Right forelimb (tissue), 1 donor: ENCODE data around the gene TASP1.

ENCODE experiments used
- DNase-seq: peaks from one replicate; pipeline ENCODE4 v3.0.0-alpha.2; 2018

The TASP1 gene

DNA sequence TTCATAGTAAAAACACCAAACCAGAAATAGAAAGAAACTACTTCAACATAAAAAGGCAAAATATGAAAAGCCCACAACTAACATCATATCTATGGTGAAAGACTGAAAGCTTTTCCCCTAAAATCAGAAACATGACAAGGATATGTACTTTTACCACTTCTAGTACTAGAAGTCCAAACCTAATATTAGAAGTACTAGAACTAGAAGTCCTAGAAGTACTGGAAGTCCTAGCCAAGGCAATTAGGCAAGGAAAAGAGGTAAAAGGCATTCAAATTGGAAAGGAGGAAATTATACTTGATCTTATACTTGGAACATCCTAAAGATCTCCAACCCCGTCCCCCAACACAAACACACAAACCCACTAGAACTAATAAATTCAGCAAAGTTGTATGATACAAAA is 74.9 kb downstream of the TASP1 start:
- DNase-seq, result no peak

DNA sequence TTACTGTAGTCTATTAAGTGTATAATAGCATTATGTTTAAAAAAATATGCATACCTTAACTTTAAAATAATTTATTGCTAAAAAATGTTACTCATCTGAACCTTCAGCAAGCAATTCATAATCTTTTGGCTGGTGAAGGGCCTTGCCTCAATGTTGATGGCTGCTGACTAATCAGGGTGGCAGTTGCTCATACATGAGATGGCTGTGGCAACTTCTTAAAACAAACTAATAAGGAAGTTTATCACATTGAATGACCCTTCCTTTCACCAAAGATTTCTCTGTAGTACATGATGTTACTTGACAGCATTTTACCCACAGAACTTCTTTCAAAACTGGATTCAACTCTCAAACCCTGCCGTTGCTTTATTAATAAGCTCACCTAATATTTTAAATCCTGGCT is 84.0 kb downstream of the TASP1 start:
- DNase-seq, result no peak

DNA sequence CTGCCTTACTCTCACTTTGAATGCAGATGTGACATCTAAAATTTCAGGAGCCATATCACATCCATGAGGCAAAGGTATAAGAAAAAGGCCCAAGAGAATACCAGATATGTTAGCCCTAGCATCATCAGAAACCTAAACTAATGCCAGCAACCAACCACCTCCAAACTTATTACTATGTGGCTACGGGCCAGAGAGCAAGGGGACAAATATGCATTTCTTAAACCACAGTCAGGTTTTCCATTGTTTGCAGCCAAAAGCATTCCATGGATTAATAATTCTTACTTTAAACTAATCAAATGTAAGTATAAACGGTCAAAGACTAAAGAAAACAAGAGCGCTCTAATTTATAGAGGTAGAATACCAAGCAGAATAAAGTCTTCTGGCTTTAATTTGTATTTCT is 84.7 kb downstream of the TASP1 start:
- DNase-seq, result no peak

DNA sequence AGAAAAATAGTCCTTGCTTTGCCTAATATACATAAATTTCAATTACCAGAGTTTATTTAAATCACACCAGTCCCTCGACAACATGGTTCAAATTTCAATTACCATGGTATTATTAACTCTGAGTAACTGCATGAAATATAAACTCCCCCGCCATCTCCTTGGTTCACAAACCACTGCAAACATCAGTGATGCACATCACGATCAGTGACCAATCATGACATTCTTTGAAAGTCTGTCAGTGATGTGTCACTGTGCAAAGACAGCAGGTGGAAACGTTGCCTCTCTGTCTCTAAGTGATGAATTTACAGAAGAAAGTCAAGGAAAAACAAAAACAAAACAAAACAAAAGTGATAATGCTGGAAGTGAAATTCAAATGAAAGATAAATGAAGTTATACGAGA is 86.7 kb downstream of the TASP1 start:
- DNase-seq, result no peak

DNA sequence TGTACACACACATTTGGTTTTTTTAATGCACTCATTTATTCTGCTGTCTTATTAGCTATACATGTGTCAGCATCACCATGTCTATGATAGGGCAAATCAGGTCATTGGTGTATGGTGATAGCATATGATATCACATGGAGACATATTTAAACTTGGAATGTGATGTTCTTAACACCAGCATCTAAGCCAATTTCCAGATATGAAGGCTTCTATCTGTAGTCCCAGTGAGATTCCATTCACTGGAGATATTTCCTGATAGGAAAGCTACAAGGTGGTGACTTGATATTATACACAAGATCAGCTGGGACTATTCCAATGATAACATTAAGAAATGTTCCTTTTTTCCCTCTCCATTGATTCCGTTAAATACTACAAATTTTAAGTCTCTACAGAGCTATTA is 89.3 kb downstream of the TASP1 start:
- no peak for DNase-seq

DNA sequence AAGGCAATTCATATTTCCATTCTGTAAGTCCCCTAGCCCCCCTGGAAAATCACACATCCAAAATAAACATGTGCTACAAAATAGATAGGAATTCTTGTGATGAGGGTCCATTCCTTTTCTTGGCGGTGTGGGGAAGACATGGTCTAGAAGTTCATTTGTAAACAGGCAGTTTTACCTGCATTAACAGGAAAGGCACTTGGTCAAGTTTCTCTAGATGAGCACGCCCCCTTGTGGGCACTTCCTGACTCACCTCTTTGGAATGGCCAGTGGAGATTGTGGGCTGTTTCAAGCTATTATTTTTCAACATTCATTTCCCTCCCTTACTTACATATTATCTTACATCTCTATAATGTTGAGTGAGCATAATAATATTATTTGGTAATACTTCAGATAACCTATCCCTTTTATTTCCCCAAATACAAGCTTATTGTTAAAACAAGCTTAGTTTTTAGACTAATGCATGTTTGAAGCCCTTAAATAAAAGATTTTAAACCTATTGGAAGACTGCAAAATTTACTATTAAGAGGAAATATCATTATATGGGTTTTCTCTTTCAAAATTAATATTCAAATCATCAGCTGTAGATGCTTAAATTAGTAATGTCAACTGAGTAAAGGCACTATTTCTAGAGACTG is 92.1 kb downstream of the TASP1 start:
- DNase-seq, result peak; percentile 85

DNA sequence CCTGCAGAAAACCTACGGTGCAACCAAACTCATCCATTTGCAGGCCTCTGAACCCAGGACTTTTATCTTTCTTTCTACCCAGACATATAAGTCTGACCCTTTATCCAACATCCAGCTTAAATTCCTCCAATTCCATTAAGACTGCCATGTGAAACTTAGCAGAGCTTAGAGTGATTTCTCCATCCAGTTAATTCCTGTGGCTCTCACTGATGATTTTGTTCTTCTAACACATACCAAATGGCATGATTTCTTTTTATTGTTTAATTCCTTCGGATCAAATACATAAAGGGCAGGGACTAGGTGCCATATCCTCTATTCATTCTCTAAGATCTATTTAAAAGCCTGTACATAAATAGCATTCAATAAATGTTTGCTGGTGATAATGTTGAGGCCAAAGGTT is 92.9 kb downstream of the TASP1 start:
- no peak for DNase-seq

DNA sequence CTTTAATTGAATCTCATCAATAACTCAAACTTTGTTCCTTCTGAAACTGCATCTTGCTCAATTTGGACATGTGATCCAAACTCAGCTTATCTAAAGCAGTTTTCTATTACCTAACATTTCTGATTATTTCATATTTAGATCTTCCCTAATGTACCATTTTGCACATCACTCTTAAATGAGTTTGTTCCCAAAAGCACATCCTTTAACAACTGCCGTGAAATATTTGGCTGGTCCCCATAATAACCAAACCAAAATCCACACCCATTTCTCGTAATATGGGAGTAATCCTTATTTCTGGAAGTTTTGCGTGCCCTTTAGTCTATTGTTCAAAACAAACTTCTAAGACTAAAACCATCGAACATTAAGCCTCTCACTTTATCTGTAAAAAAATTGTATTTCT is 94.9 kb downstream of the TASP1 start:
- DNase-seq, result no peak

DNA sequence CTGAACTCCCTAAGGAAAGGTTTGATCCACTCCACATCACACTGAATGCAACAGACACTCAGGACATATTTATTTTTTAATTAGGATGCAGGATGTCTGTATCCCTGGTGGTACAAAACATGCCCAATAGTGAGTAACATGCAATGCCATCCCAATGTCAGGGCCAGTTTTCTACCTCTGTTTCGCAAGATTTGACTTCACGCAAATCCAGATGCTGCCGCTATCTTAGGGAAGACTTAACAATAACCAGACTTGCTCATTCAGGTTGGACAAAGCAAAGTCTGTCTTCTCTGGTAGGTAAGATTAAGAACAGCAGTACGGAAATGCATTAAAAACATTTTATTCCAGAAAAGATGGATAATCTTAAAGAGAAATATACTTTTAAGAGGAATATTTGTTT is 103.1 kb downstream of the TASP1 start:
- no peak for DNase-seq

DNA sequence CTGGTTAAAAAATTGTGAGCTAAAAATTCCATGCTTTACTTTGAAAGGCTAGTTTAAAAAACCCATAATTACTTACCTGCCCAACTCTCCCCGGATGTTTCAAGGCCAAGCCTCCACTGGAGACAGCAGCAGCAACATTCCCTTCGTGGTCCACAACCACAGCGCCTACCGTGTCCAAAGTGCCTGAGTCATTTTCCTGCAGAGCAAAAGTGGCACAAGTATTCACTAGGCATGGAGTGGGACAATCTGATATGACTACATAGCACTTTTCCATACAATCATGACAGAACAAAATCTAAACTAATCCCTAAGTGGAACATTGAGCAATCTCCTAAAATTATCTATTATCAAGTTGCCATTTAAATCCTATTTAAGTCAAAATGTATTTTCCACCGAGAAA is 104.8 kb downstream of the TASP1 start:
- DNase-seq, result no peak

DNA sequence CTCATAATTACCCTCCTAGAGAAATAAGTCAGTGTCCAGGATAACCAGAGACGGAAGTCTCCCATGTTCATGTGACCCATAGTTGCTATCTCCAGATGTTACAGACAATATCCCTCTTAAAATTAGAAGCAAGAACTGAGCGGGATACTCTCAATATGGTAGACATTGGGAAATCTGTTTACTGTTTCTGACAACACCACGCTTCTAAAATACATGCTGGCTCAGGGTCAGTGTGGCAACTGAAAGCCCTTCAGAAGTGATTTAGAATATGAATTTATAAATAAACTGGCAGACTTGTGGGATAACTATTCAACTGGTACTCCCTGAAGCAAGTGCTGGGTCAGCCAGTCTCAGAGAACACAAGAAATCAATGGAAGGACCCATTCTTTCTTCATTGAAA is 108.6 kb downstream of the TASP1 start:
- DNase-seq, result no peak

DNA sequence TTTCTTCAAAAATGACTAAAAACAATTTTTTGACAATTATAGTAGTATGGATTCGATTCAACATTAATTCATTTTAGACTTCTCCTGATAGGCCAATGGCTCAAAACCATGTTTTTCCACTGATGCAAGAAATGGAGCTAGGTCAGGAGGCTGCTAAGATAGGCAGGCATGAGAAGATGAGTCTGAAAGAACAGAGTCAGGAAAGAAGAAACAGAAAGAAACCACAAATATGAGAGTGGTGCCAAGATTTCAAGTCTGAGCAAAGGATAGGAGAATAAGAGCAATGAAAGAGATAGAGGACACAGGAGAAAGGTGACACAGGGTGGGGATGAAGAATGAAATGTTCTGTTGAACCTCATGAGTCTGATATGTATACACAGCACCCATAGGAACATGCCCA is 112.2 kb downstream of the TASP1 start:
- no peak for DNase-seq

DNA sequence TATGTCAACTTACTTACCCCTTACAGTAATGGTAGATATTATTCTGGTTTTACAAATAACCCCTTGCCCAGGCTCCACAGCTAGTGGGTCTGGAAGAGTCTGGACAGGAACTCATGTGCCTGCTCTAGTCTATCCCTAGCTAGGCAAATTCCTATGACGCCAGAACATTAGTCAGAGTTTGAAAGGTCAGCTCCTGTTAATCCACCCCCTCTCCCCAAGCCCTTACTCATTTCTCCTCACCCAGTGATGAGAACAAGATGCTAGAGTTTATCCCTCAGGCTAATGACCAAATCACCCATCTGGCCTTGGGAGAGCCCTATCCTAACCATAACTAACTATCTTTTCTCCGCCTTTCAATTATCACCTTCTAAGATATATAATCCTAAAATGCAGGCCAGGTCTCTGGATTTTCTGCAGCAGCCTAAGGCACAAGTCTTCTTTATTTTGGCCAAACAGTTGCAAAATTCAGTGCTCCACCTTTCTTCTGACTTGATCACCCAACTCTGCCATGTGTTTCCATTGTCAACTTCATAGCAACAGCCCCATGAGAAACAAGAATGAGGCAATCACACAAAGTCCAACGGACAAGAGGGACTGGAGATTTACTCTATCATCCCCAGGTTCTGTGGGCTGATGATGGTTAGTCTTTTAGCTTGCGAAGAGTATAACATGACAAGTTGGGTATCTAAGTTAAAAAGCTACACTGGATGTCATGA is 113.3 kb downstream of the TASP1 start:
- no peak for DNase-seq

DNA sequence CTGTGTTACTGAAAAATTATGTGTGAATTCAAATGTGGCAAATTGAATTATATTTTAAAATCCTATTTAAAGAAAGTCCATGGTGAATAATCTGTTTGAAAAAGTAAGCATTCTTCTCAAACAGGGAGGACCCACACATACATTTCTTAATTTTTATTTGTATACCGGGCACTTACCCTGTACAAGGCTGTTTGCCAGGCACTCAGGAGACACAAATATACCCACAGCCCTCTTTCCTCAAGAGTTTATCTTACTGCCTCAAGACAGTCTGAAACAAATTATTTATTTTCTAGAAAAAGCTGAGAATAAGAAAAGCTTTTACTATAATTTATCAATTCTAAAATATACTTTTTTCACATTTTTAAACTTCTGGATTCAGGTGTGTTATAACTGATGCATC is 114.4 kb downstream of the TASP1 start:
- no peak for DNase-seq

DNA sequence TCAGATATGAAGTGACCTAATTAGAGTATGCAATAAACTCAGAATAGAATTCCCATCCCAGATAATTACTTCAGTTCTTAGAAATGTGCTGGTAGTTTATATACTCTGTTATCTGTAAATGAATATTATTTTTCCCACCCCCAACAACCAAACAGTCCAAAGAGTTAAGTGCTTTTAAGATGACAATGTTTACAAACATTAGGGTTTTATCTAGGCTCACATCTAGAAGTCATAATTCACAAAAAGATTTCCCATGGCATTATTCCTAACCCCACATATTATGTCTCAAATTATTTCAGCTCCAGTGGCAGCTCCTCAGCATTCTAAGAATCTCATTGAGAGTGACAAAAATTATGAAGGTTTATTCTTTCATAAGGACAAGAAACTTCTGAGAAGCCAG is 120.9 kb downstream of the TASP1 start:
- no peak for DNase-seq

DNA sequence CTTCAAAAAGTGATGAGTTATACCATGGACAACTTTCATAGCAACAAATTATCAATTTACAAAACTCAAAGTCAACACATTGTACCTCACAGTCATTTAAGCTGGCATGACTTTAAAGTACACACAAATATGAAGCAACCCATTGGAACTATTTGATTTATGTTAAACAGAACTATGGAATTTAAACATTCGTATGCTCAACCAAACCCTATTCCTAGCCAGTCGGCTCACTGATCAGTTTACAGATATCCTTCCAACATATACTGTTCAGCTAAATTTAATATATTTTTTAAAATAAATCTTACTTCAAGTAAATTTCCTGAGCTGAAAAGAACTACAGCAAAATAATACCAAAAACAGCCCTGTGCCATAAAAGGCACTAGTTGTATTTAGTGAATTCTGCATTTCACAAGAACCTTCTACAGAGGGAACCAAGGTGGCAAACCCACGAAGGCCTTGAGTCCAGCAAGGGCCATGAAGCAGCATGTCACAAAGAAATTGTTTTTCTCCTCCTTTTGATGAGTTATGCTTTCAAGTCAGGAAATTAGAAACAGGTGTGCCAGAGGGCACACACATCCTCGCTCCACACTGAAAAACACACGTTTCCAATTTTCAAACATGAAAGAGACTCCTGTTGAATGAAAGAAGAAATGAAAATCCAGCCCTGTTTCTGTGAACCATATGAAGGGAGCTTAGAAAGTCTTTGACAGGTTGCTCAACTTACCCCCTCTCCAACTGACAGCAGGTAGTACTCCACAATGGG is 122.8 kb downstream of the TASP1 start:
- DNase-seq, result no peak

DNA sequence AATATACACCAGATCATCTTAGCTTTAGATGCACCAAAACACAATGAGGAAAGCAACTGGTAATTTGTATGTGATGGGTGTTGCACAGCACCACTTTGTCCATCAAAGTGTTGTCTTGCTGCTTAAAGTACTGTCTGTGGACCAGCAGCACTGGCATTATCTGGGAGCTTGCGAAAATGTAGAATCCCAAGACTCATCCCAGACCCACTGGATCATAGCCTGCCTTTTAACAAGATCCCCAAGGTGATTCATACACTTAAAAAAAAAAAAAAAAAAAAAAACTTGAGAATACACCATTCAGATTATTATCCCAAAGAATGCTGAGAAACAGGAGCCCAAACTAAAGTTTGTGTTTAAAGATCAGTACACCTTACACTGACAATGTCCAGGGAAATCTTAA is 123.4 kb downstream of the TASP1 start:
- no peak for DNase-seq

DNA sequence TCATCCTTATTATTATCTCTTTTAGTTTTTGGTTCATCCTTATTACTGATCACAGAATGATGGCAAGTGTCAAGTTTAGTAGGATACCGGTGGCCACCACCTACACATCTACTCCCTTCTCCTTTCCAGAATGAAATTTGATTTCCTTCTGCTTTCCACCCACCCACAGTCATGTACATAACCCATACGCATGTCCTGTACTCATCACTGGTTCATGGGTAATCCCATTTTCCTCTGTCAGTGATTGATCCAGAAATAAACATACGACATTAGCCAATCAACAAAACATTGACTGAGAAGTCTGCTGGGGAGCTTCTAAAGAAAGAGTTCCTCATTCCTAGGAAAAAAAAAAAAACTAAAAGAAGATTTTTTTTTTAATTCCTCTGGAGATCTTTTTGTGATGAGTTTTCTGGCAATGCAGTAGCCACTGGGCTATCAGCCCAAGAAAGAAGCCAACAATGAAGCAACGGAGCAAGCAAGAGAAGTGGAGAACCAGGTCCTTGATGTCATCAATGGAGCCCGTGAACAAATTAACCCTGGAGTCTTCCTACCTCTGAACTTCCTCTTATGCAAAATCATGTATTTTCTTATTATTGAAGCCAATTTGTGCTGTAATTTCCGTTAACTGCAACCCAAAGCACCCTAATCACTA is 127.8 kb downstream of the TASP1 start:
- DNase-seq, result no peak

DNA sequence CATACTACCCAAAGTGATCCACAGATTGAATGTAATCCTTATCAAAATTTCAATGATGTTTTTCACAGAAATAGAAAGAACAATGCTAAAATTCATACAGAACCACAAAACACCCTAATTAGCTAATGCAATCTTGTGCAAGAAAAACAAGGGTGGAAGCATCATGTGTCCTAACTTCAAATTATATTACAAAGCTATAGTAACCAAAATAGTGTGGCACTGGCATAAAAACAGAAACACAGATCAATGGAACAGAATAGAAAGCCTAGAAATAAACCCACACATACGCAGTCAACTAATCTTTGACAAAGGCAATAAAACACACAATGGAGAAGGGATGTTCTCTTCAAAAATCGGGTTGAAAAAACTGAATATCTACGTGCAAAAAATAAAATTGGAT is 131.1 kb downstream of the TASP1 start:
- DNase-seq, result no peak

DNA sequence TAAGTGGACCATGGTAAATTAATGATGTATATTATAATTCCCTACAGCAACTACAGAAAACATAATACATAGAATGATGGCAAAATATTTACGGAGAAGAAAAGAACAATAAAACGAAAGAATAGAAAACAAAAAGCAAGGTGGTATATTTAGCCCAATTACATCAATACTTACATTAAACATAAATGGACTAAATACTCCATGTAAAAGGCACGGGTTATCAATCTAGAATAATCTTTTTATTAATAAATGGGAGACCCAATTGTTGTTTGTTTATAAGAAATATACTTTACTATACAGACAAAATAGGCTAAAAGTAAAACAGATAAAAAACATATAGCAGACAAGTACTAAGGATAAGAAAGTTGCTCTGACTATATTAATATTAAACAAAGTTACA is 137.2 kb downstream of the TASP1 start:
- no peak for DNase-seq

DNA sequence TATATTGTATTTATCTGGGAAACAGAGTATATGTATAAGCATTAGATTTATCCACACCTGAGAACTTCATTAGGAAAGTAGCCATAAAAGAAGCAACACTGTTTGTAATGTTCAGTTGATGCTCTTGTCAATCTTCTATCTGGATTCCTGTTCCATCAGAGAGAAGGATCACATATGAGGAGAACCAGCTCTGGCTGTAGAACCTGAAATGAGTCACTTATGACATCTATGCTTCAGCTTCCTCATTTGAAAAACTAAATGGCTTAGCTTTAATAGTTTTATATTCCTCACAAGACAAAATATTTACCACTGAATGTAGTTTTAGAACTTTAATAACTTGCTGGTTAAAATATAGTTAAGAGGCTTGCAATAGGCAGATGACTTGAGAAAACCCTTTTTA is 144.7 kb downstream of the TASP1 start:
- DNase-seq, result no peak

DNA sequence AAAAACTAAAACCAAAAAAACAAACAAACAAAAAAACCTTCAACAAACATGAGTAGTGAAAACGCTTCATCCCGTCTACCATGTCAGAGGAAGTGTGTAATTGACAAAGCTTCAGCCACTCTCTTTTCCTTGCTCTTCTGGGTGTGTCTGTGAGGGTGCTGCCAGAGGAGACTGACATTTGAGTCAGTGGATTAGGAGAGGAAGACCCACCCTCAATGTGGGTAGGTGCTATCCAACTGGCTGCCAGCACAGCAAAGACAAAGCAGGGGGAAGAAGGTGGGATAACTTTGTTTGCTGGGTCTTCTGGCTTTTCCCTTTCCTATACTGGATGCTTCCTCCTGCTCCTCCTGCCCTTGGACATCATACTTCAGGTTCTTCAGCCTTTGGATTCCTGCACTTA is 145.6 kb downstream of the TASP1 start:
- no peak for DNase-seq

DNA sequence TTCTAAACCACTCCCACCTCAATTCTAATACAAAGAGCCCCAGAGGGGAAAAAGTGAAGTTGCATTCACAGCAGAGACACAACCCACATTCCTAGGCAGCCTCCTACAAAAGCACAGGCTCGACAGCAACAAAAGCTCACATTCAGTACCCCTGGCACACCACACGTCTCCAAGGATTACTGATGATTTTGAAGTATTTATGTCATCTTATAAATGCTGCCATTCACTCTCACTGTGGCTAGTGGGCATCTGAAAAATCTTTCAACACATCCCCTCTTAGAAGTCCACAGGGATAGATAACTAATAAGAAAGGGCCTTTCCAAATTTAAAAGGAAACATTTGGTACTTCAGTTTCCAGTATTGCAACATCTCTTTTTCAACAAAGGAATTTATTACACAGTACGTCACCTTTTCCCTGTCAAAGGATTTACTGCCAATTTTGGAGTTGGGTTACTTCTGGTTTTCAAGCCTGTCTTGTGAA is 146.7 kb downstream of the TASP1 start:
- DNase-seq, result peak; percentile 48

DNA sequence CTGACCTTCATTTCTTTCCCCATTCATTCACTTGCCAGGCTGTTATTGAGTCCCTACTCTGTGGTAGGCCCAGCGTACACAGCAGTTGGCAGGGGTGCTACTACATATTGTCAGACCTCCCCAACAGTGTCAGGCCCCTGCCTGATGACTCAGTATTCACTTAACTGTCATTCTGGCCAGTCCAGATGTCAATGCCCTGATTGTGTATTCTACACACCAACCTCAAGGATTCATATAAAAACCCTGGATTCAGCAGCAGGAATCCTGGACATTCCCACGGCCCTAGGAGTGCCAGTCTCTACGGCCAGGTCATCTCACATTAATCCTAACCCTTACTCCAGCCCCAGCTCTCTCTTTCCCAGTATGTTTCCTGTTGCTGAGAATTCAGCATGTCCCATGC is 151.5 kb downstream of the TASP1 start:
- DNase-seq, result no peak
